Lung (tissue), 12 donors: ENCODE data around the gene PLCH1. TPM values are rescaled to one million over a fixed set of nuclear protein-coding genes. Genes with fewer than 3 reads are reported as not detected.

Source experiments
- ATAC-seq: fragments of 200-7000 bp; cut with Tn5 transposase; one replicate; pipeline ENCODE4 v1.9.1; 2020; ENCODE audit warnings: moderate number of reproducible peaks; ENCODE audit not compliant: insufficient read depth, low FRiP score
- DNase-seq, 3 donors: peaks; one replicate each; pipeline ENCODE4 v3.0.0-alpha.2; 2013 to 2017
- H3K27ac ChIP-seq, 2 donors: one replicate each; pipeline ENCODE4 v1.5.1; 2013; ENCODE audit warnings: mild to moderate bottlenecking in 2 of 2, moderate library complexity in 2 of 2, control low read depth in 1 of 2, inconsistent platforms in 1 of 2, low read depth in 1 of 2, low read length in 1 of 2
- H3K27me3 ChIP-seq, 3 donors: one replicate each; pipeline ENCODE4 v1.5.1; 2013; ENCODE audit warnings: low read length in 2 of 3; ENCODE audit not compliant: control insufficient read depth in 3 of 3, insufficient read depth in 3 of 3
- H3K36me3 ChIP-seq, 4 donors: one replicate each; pipeline ENCODE4 v1.5.1; 2013; ENCODE audit warnings: low read length in 4 of 4, mild to moderate bottlenecking in 1 of 4, moderate library complexity in 1 of 4; ENCODE audit not compliant: control insufficient read depth in 4 of 4, insufficient read depth in 4 of 4
- H3K4me1 ChIP-seq, 5 donors: one replicate each; pipeline ENCODE4 v1.5.1; 2013; ENCODE audit warnings: low read length in 5 of 5, mild to moderate bottlenecking in 2 of 5, moderate library complexity in 1 of 5; ENCODE audit not compliant: control insufficient read depth in 5 of 5, insufficient read depth in 5 of 5
- H3K4me3 ChIP-seq: one replicate; pipeline ENCODE4 v1.5.1; 2013; ENCODE audit warnings: mild to moderate bottlenecking, control low read depth, moderate library complexity
- H3K9ac ChIP-seq, 2 donors: one replicate each; pipeline ENCODE4 v1.5.1; 2013; ENCODE audit warnings: low read length in 2 of 2, control low read depth in 1 of 2; ENCODE audit not compliant: insufficient read depth in 1 of 2
- H3K9me3 ChIP-seq, 4 donors: one replicate each; pipeline ENCODE4 v1.5.1; 2013; ENCODE audit warnings: low read length in 3 of 4, mild to moderate bottlenecking in 1 of 4, moderate library complexity in 1 of 4; ENCODE audit not compliant: control insufficient read depth in 4 of 4, insufficient read depth in 3 of 4
- WGBS, 2 donors: extraction: QIAGEN DNeasy Blood & Tissue Kit; methylation state at CpG; one replicate each; pipeline ENCODE4 v1.1.7; 2013; 5-methylcytosine and 5-hydroxymethylcytosine counted together
- polyA plus RNA-seq, 2 donors: library from polyadenylated mRNA; stranded (reverse); fragments of 200-250 nt; gene quantifications; one replicate each; pipeline ENCODE4 v1.2.1, GENCODE V29; 2013
- total RNA-seq, 2 donors: library from RNA; depleted of rRNA in 1 of 2; stranded (reverse); fragments of >200 nt in 1 of 2; gene quantifications; one replicate each; pipeline ENCODE4 v1.2.1, GENCODE V29; 2014 to 2021
- TF ChIP-seq, protein P1 (sequence below): IDR thresholded peaks from 2 replicates; pipeline ENCODE4 v1.5.1; 2012; ENCODE audit warnings: mild to moderate bottlenecking; ENCODE audit errors: control extremely low read depth, extremely low read depth
- donor health status: control.
- donor health status: control.
- donor health status: Bipolar disorder and iron deficiency.
- donor health status: healthy.
- donor health status: DM: yes; HTN: yes; CAD: no.

The PLCH1 gene
- total and polyA plus RNA-seq, 4 donors = 2.5 to 22.8 (median 9.1) TPM

- Histone ChIP-seq H3K4me3 (no peak overlapping the region), H3K4me1 (no peaks in the 10 kb centered on the region), H3K27ac (no peak overlapping the region), H3K9me3 (no peaks in the 10 kb centered on the region), H3K9ac (no peak overlapping the region), H3K36me3 (no peaks in the 10 kb centered on the region), H3K27me3 (no peaks in the 10 kb centered on the region)
- DNase-seq (no peak), ATAC-seq (no peak)
- TF ChIP-seq, protein P1, sequence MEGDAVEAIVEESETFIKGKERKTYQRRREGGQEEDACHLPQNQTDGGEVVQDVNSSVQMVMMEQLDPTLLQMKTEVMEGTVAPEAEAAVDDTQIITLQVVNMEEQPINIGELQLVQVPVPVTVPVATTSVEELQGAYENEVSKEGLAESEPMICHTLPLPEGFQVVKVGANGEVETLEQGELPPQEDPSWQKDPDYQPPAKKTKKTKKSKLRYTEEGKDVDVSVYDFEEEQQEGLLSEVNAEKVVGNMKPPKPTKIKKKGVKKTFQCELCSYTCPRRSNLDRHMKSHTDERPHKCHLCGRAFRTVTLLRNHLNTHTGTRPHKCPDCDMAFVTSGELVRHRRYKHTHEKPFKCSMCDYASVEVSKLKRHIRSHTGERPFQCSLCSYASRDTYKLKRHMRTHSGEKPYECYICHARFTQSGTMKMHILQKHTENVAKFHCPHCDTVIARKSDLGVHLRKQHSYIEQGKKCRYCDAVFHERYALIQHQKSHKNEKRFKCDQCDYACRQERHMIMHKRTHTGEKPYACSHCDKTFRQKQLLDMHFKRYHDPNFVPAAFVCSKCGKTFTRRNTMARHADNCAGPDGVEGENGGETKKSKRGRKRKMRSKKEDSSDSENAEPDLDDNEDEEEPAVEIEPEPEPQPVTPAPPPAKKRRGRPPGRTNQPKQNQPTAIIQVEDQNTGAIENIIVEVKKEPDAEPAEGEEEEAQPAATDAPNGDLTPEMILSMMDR = no peak
- WGBS, 2 donors = 76 to 89% methylated on average over 2 of the region's 2 CpGs
Measured at GRCh38 chr3:155697542-155697941, 47.3 kb downstream of the PLCH1 start.

- H3K27ac ChIP-seq = no peak overlapping the region
- no peak overlapping the region for H3K9ac ChIP-seq
- ATAC-seq = no peak
- no peak overlapping the region for H3K4me3 ChIP-seq
- no peak for DNase-seq
- H3K9me3 ChIP-seq = no peaks in the 10 kb centered on the region
- H3K4me1 ChIP-seq = no peaks in the 10 kb centered on the region
- H3K36me3 ChIP-seq = no peaks in the 10 kb centered on the region
- H3K27me3 ChIP-seq = no peaks in the 10 kb centered on the region
- TF ChIP-seq, protein P1 = no peak
Measured at GRCh38 chr3:155690921-155691320, 54.0 kb downstream of the PLCH1 start.

- TF ChIP-seq, protein P1 = no peak
- no peaks in the 10 kb centered on the region for H3K9me3 ChIP-seq
- no peak for ATAC-seq
Measured at GRCh38 chr3:155688481-155688880, 56.4 kb downstream of the PLCH1 start.

DNA sequence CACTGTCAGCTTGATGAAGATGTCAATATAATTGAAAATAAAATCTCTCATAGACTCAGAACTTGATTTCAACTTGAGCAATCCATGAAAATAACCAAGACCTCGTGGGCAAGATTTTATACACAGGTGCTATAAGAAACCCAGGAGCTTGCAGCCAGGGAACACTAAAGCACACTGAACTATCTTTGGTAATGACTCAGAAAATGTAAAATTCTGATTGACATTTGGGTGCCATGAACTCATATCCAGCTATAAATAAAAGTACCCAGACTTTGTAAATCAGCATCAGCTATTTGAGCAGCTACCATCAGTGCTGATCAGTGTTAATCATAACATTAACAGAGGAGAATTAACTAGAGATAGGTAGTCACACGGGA lies 61.5 kb downstream of the PLCH1 start:
- no peaks in the 10 kb centered on the region for H3K36me3 ChIP-seq
- H3K4me3 ChIP-seq = no peak overlapping the region
- TF ChIP-seq, protein P1 = no peak
- ATAC-seq (no peak), DNase-seq (no peak)
- H3K9ac ChIP-seq = no peak overlapping the region
- 67 to 88% methylated on average over 2 of the region's 2 CpGs for WGBS, 2 donors
- H3K27ac ChIP-seq = no peak overlapping the region
- no peaks in the 10 kb centered on the region for H3K27me3 ChIP-seq
- no peaks in the 10 kb centered on the region for H3K9me3 ChIP-seq
- H3K4me1 ChIP-seq = no peaks in the 10 kb centered on the region

More at GRCh38 chr3:155688481-155688880, 56.4 kb downstream of the PLCH1 start:
- Histone ChIP-seq H3K36me3 (no peaks in the 10 kb centered on the region), H3K27me3 (no peaks in the 10 kb centered on the region), H3K27ac (no peak overlapping the region), H3K9ac (no peak overlapping the region), H3K4me1 (no peaks in the 10 kb centered on the region), H3K4me3 (no peak overlapping the region)
- no peak for DNase-seq
- WGBS, 2 donors = 89 to 94% methylated on average over 3 of the region's 3 CpGs
